ENCODE results near the gene DNAJC16. TPM values are rescaled to one million over a fixed set of nuclear protein-coding genes. Genes with fewer than 3 reads are reported as not detected.

The DNAJC16 gene
- total and polyA plus RNA-seq, 2 of the 13 experiments (the other 11 are each of a cell fraction or from before 2014, with no cell fraction given): 11.4 to 15.4 TPM

- TF ChIP-seq ZBTB26 (CRISPR knock-in tag; IDR thresholded peaks at IDR 0.05; ENCODE audit: borderline replicate concordance) (peak; percentile 77), ZNF577 (CRISPR knock-in tag; IDR thresholded peaks at IDR 0.05; ENCODE audit: borderline replicate concordance, low read depth) (no peak), CENPBD1 (CRISPR knock-in tag; IDR thresholded peaks at IDR 0.05; ENCODE audit: borderline replicate concordance, low read depth) (no peak), FOXM1 (CRISPR knock-in tag; IDR thresholded peaks at IDR 0.05) (no peak), RFXAP (CRISPR knock-in tag; IDR thresholded peaks at IDR 0.05; ENCODE audit: borderline replicate concordance) (peak; percentile 91), KLF12 (CRISPR knock-in tag; IDR thresholded peaks at IDR 0.05; ENCODE audit: borderline replicate concordance) (no peak), CEBPB (IDR thresholded peaks at IDR 0.05; ENCODE audit: borderline replicate concordance, low read depth, low read length) (peak; percentile 83; the same call in 1 of the 2 replicates), DMTF1 (CRISPR knock-in tag; IDR thresholded peaks at IDR 0.05) (no peak), TFAP4 (IDR thresholded peaks at IDR 0.05; ENCODE audit: borderline replicate concordance, low read depth) (no peak), TEAD3 (CRISPR knock-in tag; optimal IDR thresholded peaks at IDR 0.05; ENCODE audit: borderline replicate concordance) (peak; percentile 75), KIAA2018 (CRISPR knock-in tag; IDR thresholded peaks at IDR 0.05; ENCODE audit: borderline replicate concordance) (no peak; the same call in 1 of the 2 replicates), TRIM24 (CRISPR knock-in tag; IDR thresholded peaks at IDR 0.05) (no peak), POLR2AphosphoS2 (IDR thresholded peaks at IDR 0.05; ENCODE audit: low read depth, low read length) (no peak), MED1 (CRISPR knock-in tag; IDR thresholded peaks at IDR 0.05) (peak; percentile 75), NFE2L2 (IDR thresholded peaks at IDR 0.05; ENCODE audit: low read length) (no peak)
These were observed 76.7 kb downstream of the DNAJC16 start (continued) for GRCh38 chr1:15603050-15603965.

Data from HepG2 (cell line).